Measurements from ENCODE around the gene MRGPRD.

DNA sequence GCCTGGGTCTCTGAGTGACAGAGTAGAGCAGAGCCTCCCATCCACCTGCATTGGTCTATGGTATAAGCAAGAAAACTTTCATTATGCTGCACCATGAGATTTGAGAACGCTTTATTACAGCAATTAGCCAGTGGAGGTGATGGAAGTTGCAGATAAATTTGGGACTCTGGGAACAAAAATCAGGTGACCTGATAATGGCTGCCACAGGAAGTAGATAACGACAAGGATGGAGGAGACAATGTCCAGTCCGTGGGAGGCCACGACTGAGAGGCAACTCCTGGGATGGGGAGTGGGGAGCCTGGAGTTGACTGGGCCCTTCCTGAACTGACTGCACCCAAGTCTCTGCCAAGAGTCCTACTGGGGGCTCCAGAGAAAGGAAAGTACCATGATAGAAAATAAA, 4.7 kb downstream of the MRGPRD start:
- TF ChIP-seq, protein P1, sequence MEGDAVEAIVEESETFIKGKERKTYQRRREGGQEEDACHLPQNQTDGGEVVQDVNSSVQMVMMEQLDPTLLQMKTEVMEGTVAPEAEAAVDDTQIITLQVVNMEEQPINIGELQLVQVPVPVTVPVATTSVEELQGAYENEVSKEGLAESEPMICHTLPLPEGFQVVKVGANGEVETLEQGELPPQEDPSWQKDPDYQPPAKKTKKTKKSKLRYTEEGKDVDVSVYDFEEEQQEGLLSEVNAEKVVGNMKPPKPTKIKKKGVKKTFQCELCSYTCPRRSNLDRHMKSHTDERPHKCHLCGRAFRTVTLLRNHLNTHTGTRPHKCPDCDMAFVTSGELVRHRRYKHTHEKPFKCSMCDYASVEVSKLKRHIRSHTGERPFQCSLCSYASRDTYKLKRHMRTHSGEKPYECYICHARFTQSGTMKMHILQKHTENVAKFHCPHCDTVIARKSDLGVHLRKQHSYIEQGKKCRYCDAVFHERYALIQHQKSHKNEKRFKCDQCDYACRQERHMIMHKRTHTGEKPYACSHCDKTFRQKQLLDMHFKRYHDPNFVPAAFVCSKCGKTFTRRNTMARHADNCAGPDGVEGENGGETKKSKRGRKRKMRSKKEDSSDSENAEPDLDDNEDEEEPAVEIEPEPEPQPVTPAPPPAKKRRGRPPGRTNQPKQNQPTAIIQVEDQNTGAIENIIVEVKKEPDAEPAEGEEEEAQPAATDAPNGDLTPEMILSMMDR (IDR thresholded peaks at IDR 0.05; ENCODE audit: low read length): no peak
- TF ChIP-seq EZH2 (optimal IDR thresholded peaks at IDR 0.05; ENCODE audit: low read depth, low read length): no peak
